H1 (cell line): ENCODE data around the gene ZNF568. TPM values are rescaled to one million over a fixed set of nuclear protein-coding genes. Genes with fewer than 3 reads are reported as not detected.

Source experiments
- BACH1 ChIP-seq: IDR thresholded peaks from 2 replicates; pipeline ENCODE4 v1.6.1; 2012; ENCODE audit warnings: low read length, improper control_type of control experiment
- polyA plus RNA-seq, 7 experiments: library from polyadenylated mRNA; depleted of rRNA in 3 of 7; stranded (reverse) in 5 of 7; unstranded in 2 of 7; fragments of >200 nt in 5 of 7; fragments of 200-250 nt in 2 of 7; gene quantifications; 1 replicate in 5 of 7; 2 replicates in 1 of 7; 4 replicates in 1 of 7; pipeline versions ENCODE4 v1.2.1 to v1.2.3, GENCODE V29; 2011 to 2013; ENCODE audit warnings: missing spikeins in 2 of 7, mixed read lengths in 2 of 7
- total RNA-seq: library from RNA; stranded (reverse); fragmentation: NEBNext Ultra II Directional; extraction: Animal tissue kit (Norgen Biotek cat#: 25700); gene quantifications from 2 replicates; pipeline ENCODE4 v1.2.1, GENCODE V29; 2021

The ZNF568 gene
- total and polyA plus RNA-seq, 2 of the 8 experiments (the other 6 are each of a cell fraction or from before 2014, with no cell fraction given) = 1.6 to 2.4 TPM

DNA sequence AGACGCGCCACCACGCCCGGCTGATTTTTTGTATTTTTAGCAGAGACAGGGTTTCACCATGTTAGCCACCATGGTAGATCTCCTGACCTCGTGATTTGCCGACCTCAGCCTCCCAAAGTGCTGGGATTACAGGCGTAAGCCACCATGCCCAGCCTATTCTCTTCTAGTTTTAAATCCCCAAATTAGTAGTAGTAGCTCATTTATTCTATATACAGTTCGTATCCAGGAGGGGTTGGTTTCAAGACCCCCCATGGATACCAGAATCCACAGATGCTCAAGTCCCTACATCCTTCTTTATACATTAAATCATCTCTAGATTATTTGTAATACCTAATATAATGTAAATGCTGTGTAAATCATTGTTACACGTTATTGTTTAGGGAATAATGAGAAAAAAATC lies 2.0 kb downstream of the ZNF568 start (continued):
- TF ChIP-seq BACH1 = no peak
- TF ChIP-seq, all 59 proteins: peak for 0
